HepG2 (cell line): ENCODE measurements around the gene SCRG1. TPM values are rescaled to one million over a fixed set of nuclear protein-coding genes. Genes with fewer than 3 reads are reported as not detected.

Experiments
- ATAC-seq: fragments of 200-7000 bp; cut with Tn5 transposase; 3 replicates; pipeline ENCODE4 v1.9.1; 2020; ENCODE audit warnings: mild to moderate bottlenecking, moderate library complexity
- BruUV-seq: library from RNA; stranded (reverse); fragments of 400-500 nt; replicated peaks from 2 replicates; lab custom pipeline; 2021; lab: Mats Ljungman, UMichigan
- CTCF ChIA-PET: fragments of 300-600 bp; formaldehyde crosslinking; extraction: SDS; loops from one replicate; lab custom pipeline; 2021; ENCODE audit warnings: low total read pairs, inconsistent platforms, low intra/inter-chr PET ratio; lab: Yijun Ruan, JAX
- POLR2A ChIA-PET: fragments of 350-600 bp; sonication (Branson Sonifier 250); formaldehyde crosslinking; loops from one replicate; lab custom pipeline; 2020; ENCODE audit warnings: antibody characterized with exemption, inconsistent platforms; lab: Yijun Ruan, JAX
- DNase-seq: peaks from one replicate; pipeline ENCODE4 v3.0.0-alpha.2; 2015; ENCODE audit warnings: low spot score
- FAIRE-seq: peaks from 3 replicates; lab custom pipeline; 2011; peaks lifted over from hg19 to GRCh38; lab: Jason Lieb, UNC
- H2AFZ ChIP-seq: one replicate; pipeline ENCODE4 v1.6.1; 2011; ENCODE audit warnings: low read length, inconsistent platforms
- H3K27ac ChIP-seq: fragments of 300-600 bp; 3 replicates; pipeline ENCODE4 v1.8.0; 2011; ENCODE audit warnings: mixed run types, mild to moderate bottlenecking, mixed read lengths, low read length, inconsistent platforms; ENCODE audit not compliant: insufficient read depth; ENCODE audit errors: extremely low read length
- H3K27me3 ChIP-seq, 2 experiments: fragments of 200-600 bp in 1 of 2; 2 replicates in 1 of 2; 3 replicates in 1 of 2; pipeline versions ENCODE4 v1.6.0 to v1.8.0; 2011; ENCODE audit warnings: low read length in 2 of 2, mild to moderate bottlenecking in 2 of 2, moderate library complexity in 2 of 2, inconsistent platforms in 1 of 2; ENCODE audit not compliant: insufficient read depth in 2 of 2, control insufficient read depth in 1 of 2
- H3K36me3 ChIP-seq, 2 experiments: fragments of 200-600 bp in 1 of 2; replicated peaks in 1 of 2; 2 replicates in 1 of 2; 3 replicates in 1 of 2; pipeline versions ENCODE4 v1.5.1 to v1.8.0; 2011; ENCODE audit warnings: low read length in 2 of 2, inconsistent platforms in 1 of 2; ENCODE audit not compliant: insufficient read depth in 2 of 2, control insufficient read depth in 1 of 2
- H3K4me1 ChIP-seq: 2 replicates; pipeline ENCODE4 v1.5.1; 2012; ENCODE audit warnings: low read length, inconsistent platforms; ENCODE audit not compliant: insufficient read depth
- H3K4me2 ChIP-seq: 2 replicates; pipeline ENCODE4 v1.6.0; 2011; ENCODE audit warnings: low read depth, low read length, inconsistent platforms
- H3K4me3 ChIP-seq, 3 experiments: fragments of 200-600 bp in 1 of 3; sonication (generic), shearing (Covaris generic) in 1 of 3; replicated peaks in 1 of 3; 2 replicates each; pipeline ENCODE4 v1.5.1; 2011 to 2016; ENCODE audit warnings: low read length in 3 of 3, inconsistent platforms in 2 of 3, low read depth in 2 of 3, mild to moderate bottlenecking in 2 of 3, control low read depth in 1 of 3, mixed read lengths in 1 of 3; ENCODE audit not compliant: insufficient read depth in 1 of 3
- H3K79me2 ChIP-seq: one replicate; pipeline ENCODE4 v1.6.1; 2011; ENCODE audit warnings: low read length, inconsistent platforms; ENCODE audit not compliant: insufficient read depth
- H3K9ac ChIP-seq: 2 replicates; pipeline ENCODE4 v1.6.0; 2011; ENCODE audit warnings: mild to moderate bottlenecking, low read depth, low read length, inconsistent platforms; ENCODE audit not compliant: insufficient read depth
- H3K9me3 ChIP-seq: 2 replicates; pipeline ENCODE4 v1.5.1; 2012; ENCODE audit warnings: mild to moderate bottlenecking, low read length
- H4K20me1 ChIP-seq: 2 replicates; pipeline ENCODE4 v1.6.0; 2011; ENCODE audit warnings: inconsistent platforms, mild to moderate bottlenecking, low read length, moderate library complexity; ENCODE audit not compliant: insufficient read depth
- ATF6 ChIP-seq: sonication (generic); formaldehyde crosslinking; conservative IDR thresholded peaks from 2 replicates; pipeline ENCODE4 v1.4.0; 2020; ENCODE audit warnings: missing genetic modification reagents
- CBX2 ChIP-seq, 2 experiments: fragments of 200-600 bp in 1 of 2; sonication (generic); formaldehyde crosslinking in 1 of 2; IDR thresholded peaks; 2 replicates each; pipeline versions ENCODE4 v1.7.0 to v1.8.1; 2018 to 2022; ENCODE audit warnings: low read depth in 2 of 2, low read length in 1 of 2, mild to moderate bottlenecking in 1 of 2, missing genetic modification reagents in 1 of 2
- FOXM1 ChIP-seq: sonication (generic); formaldehyde crosslinking; IDR thresholded peaks from 2 replicates; pipeline ENCODE4 v1.5.0; 2020; ENCODE audit warnings: missing genetic modification reagents
- ONECUT2 ChIP-seq: sonication (generic); formaldehyde crosslinking; IDR thresholded peaks from 2 replicates; pipeline ENCODE4 v1.4.0; 2020; ENCODE audit warnings: missing genetic modification reagents
- PRDM15 ChIP-seq: sonication (generic); formaldehyde crosslinking; IDR thresholded peaks from 2 replicates; pipeline ENCODE4 v1.4.0; 2020; ENCODE audit warnings: missing genetic modification reagents
- YEATS2 ChIP-seq: sonication (generic); formaldehyde crosslinking; IDR thresholded peaks from 2 replicates; pipeline ENCODE4 v1.4.0; 2020; ENCODE audit warnings: missing genetic modification reagents, borderline replicate concordance
- ZNF354B ChIP-seq: sonication (generic); formaldehyde crosslinking; IDR thresholded peaks from 2 replicates; pipeline ENCODE4 v1.8.0; 2022; ENCODE audit warnings: mild to moderate bottlenecking, missing genetic modification reagents
- ZNF503 ChIP-seq: sonication (generic); formaldehyde crosslinking; IDR thresholded peaks from 2 replicates; pipeline ENCODE4 v1.4.0; 2020; ENCODE audit warnings: missing genetic modification reagents
- ZNF674 ChIP-seq: sonication (generic); formaldehyde crosslinking; IDR thresholded peaks from 2 replicates; pipeline ENCODE4 v1.5.0; 2020; ENCODE audit warnings: low read depth, mild to moderate bottlenecking, missing genetic modification reagents
- WGBS: methylation state at CpG from one replicate; pipeline ENCODE4 v1.1.6; 2017; ENCODE audit warnings: low lambda C conversion rate; 5-methylcytosine and 5-hydroxymethylcytosine counted together
- in situ Hi-C: cut with HindIII; loops from 2 replicates; pipeline ENCODE4 v1.10.0; 2017; ENCODE audit warnings: low pct_unique_long_range_greater_than_20kb; ENCODE audit not compliant: extremely low pct_ligation_motif_present
- intact Hi-C: fragments of 100-400 bp; cut with micrococcal nuclease; formaldehyde crosslinking; loops from one replicate; pipeline ENCODE4 v1.10.0; 2022; ENCODE audit not compliant: unreplicated experiment
- polyA plus RNA-seq, 8 experiments: library from polyadenylated mRNA; depleted of rRNA in 3 of 8; stranded (reverse) in 7 of 8; unstranded in 1 of 8; fragments of >200 nt; fragmentation: Illumina TruSeq in 4 of 8; extraction: Trizol in 4 of 8; gene quantifications; 2 replicates each; pipeline versions ENCODE4 v1.2.1 to v1.2.3, GENCODE V29; 2011 to 2016; ENCODE audit warnings: low read depth in 4 of 8, missing spikeins in 1 of 8, mixed read lengths in 1 of 8; ENCODE audit not compliant: insufficient read depth in 1 of 8
- total RNA-seq, 5 experiments: library from RNA; depleted of rRNA; stranded (reverse); fragments of >200 nt; fragmentation: Illumina TruSeq; extraction: Trizol; gene quantifications; 2 replicates each; pipeline ENCODE4 v1.2.3, GENCODE V29; 2016; ENCODE audit warnings: low read depth in 1 of 5

Gene SCRG1
- total and polyA plus RNA-seq, 2 of the 13 experiments (the other 11 are each of a cell fraction or from before 2014, with no cell fraction given) = not detected

- H3K4me3 ChIP-seq = no peak overlapping the region
- CTCF ChIA-PET = no interaction called here
- no peak for TF ChIP-seq ZNF354B (CRISPR knock-in tag)
- TF ChIP-seq, all 625 proteins: peak for 0
- Histone ChIP-seq H3K27me3 (no peaks in the 10 kb centered on the region; a peak in 1 of 5 replicates), H3K4me1 (no peaks in the 10 kb centered on the region), H3K36me3 (no peaks in the 10 kb centered on the region), H3K4me2 (no peak overlapping the region), H3K79me2 (no peaks in the 10 kb centered on the region), H3K27ac (no peak overlapping the region), H3K9ac (no peak overlapping the region), H3K9me3 (no peaks in the 10 kb centered on the region), H4K20me1 (no peaks in the 10 kb centered on the region), H2AFZ (no peak overlapping the region)
- FAIRE-seq (no peak), DNase-seq (no peak), ATAC-seq (no peak)
- intact Hi-C loops = no loop called here
- POLR2A ChIA-PET = no interaction called here
- in situ Hi-C loops = no loop called here
- BruUV-seq = no TSS peak
Observed at GRCh38 chr4:173398220-173398619, 696 bp downstream of the SCRG1 start.

- TF ChIP-seq CBX2 (IDR thresholded peaks at IDR 0.05; ENCODE audit: low read depth, low read length) (no peak), CBX2 (CRISPR knock-in tag; IDR thresholded peaks at IDR 0.05; ENCODE audit: low read depth) (no peak), ZNF503 (CRISPR knock-in tag) (no peak), ATF6 (no peak), PRDM15 (CRISPR knock-in tag) (no peak), ZNF674 (no peak), FOXM1 (CRISPR knock-in tag) (no peak), YEATS2 (no peak), ONECUT2 (CRISPR knock-in tag) (no peak)
- CTCF ChIA-PET = no interaction called here
- 8% methylated on average over 1 of the region's 1 CpG for WGBS
- POLR2A ChIA-PET = no interaction called here
- H3K9me3 ChIP-seq = no peaks in the 10 kb centered on the region
- FAIRE-seq (no peak), DNase-seq (no peak), ATAC-seq (no peak)
- in situ Hi-C loops (no loop called here), intact Hi-C loops (no loop called here)
- H3K27me3 ChIP-seq = no peaks in the 10 kb centered on the region; a peak in 1 of 5 replicates
- no peaks in the 10 kb centered on the region for H3K4me1 ChIP-seq
- no TSS peak for BruUV-seq
- H3K9ac ChIP-seq = no peak overlapping the region
- H4K20me1 ChIP-seq = no peaks in the 10 kb centered on the region
- H3K4me3 ChIP-seq = no peak overlapping the region
- H3K36me3 ChIP-seq = no peaks in the 10 kb centered on the region
- H3K79me2 ChIP-seq = no peaks in the 10 kb centered on the region
- no peak overlapping the region for H3K4me2 ChIP-seq
- no peak overlapping the region for H2AFZ ChIP-seq
- H3K27ac ChIP-seq = no peak overlapping the region
Observed at GRCh38 chr4:173397604-173398003, 1.3 kb downstream of the SCRG1 start.
